ENCODE results near the gene LDLRAP1.
A peak's percentile ranks its signal among the peaks of the same experiment; 100 is the strongest.

The LDLRAP1 gene

DNA sequence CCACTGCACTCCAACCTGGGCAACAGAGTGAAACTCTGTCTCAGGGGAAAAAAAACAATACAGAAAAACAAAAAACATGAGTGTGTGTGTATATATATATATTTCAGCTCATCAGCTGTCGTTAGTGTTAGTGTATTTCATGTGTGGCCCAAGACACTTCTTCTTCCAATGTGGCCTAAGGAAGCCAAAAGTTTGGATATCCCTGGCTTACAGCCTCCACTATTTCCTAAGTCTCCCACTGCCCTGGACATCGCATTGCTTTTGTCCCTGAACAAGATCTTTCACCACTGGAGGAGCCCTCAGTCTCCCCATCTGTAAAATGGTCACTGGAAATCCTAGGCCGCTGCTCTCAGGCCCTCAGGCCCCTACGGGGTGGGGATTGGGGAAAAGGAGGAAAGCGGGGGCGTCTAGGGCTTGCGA lies 391 bp upstream of the LDLRAP1 start:
- no peak overlapping the region; the same call in 1 of the 2 replicates for H3K4me3 ChIP-seq (ENCODE audit: low read depth, low read length)
- no peaks in the 10 kb centered on the region for H3K27me3 ChIP-seq (ENCODE audit: insufficient read depth, low read depth, severe bottlenecking)
- H3K27ac ChIP-seq, result no peak overlapping the region
- H3K9me3 ChIP-seq (ENCODE audit: severe bottlenecking), result no peaks in the 10 kb centered on the region
- TF ChIP-seq, protein P1, sequence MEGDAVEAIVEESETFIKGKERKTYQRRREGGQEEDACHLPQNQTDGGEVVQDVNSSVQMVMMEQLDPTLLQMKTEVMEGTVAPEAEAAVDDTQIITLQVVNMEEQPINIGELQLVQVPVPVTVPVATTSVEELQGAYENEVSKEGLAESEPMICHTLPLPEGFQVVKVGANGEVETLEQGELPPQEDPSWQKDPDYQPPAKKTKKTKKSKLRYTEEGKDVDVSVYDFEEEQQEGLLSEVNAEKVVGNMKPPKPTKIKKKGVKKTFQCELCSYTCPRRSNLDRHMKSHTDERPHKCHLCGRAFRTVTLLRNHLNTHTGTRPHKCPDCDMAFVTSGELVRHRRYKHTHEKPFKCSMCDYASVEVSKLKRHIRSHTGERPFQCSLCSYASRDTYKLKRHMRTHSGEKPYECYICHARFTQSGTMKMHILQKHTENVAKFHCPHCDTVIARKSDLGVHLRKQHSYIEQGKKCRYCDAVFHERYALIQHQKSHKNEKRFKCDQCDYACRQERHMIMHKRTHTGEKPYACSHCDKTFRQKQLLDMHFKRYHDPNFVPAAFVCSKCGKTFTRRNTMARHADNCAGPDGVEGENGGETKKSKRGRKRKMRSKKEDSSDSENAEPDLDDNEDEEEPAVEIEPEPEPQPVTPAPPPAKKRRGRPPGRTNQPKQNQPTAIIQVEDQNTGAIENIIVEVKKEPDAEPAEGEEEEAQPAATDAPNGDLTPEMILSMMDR (IDR thresholded peaks at IDR 0.05; ENCODE audit: low read depth, low read length), result no peak
- DNase-seq, result no peak
- H3K36me3 ChIP-seq, result no peaks in the 10 kb centered on the region

DNA sequence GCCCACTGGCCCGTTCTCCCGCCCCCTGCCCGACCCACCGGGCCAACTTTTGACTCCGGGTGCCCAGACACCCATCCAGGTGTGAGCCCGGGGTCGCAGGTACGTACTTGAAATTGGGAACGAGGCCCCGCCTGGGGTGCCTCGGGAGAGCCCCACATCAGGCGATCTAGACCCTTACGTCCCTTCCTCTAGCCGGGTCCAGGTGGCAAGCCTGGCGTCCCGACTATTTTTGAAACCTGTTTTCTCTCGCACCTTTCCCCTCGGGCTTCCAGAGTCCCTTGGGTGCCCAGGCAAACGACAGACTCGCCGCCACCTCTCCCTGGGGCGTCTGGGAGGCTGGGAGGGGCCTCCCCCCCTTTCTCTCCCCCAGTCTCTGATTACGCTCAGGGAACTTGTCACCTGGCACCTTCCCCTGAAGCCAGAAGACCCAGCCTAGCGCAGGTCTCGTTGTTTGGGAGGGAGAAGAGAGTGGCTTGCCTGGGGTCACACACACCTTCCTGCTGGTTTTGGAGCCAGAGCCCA lies 898 bp downstream of the LDLRAP1 start:
- TF ChIP-seq, protein P1 (IDR thresholded peaks at IDR 0.05; ENCODE audit: low read depth, low read length), result no peak
- no peak for DNase-seq
- H3K27ac ChIP-seq, result no peak overlapping the region
- no peaks in the 10 kb centered on the region for H3K9me3 ChIP-seq (ENCODE audit: severe bottlenecking)
- H3K36me3 ChIP-seq, result no peaks in the 10 kb centered on the region
- no peaks in the 10 kb centered on the region for H3K27me3 ChIP-seq (ENCODE audit: insufficient read depth, low read depth, severe bottlenecking)
- H3K4me3 ChIP-seq (ENCODE audit: low read depth, low read length), result peak overlapping the region; percentile 56

DNA sequence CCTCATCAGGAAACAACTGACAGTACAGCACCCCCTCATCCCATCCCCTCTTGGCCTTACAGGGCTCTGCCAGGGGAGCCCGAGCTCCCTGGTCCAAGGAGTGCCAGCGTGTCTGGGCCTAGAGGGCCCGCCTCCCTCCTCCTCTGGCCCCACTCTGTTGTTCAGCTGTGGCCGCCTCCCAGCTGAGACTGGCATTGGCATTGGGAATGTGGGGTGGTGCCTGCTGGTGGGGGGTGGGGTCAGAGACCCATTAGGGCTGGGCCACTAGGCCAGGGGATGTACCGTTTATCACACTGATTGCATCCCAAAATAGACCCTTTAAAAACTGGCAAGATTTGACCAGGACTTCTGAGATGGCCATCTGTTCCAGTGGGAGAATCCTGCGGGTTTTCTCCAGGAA lies 1.4 kb downstream of the LDLRAP1 start:
- TF ChIP-seq, protein P1 (IDR thresholded peaks at IDR 0.05; ENCODE audit: low read depth, low read length), result no peak
- Histone ChIP-seq H3K9me3 (ENCODE audit: severe bottlenecking) (no peaks in the 10 kb centered on the region), H3K4me3 (ENCODE audit: low read depth, low read length) (no peak overlapping the region), H3K36me3 (no peaks in the 10 kb centered on the region), H3K27me3 (ENCODE audit: insufficient read depth, low read depth, severe bottlenecking) (no peaks in the 10 kb centered on the region), H3K27ac (no peak overlapping the region)
- no peak for DNase-seq

- no peak for DNase-seq
- H3K4me3 ChIP-seq (ENCODE audit: low read depth, low read length), result no peak overlapping the region
- H3K27me3 ChIP-seq (ENCODE audit: insufficient read depth, low read depth, severe bottlenecking), result no peaks in the 10 kb centered on the region
Measured at GRCh38 chr1:25545767-25546166, 2.4 kb downstream of the LDLRAP1 start.

DNA sequence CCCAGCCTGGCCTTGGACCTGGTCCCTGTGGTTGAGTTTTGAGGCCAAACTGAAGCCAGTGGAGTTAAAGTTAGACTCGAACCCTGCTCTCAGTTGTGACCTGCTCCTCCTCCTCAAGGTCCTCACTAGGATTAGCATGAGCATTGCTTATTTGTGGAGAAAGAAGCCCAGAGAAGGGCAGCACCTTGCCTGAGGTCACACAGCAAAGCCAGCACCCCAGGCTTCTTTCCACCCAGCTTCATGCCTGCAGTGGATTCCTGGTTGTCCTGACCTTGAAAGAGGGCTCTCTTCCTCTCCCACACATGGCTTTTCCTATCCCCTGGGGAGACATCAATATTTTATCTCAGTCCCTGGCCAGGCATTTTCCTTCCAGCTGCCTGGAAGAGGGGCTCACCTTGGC lies 2.8 kb downstream of the LDLRAP1 start:
- H3K27ac ChIP-seq, result no peak overlapping the region
- no peak overlapping the region for H3K4me3 ChIP-seq (ENCODE audit: low read depth, low read length)
- no peak for DNase-seq
- H3K9me3 ChIP-seq (ENCODE audit: severe bottlenecking), result no peaks in the 10 kb centered on the region
- H3K36me3 ChIP-seq, result no peaks in the 10 kb centered on the region
- TF ChIP-seq, protein P1 (IDR thresholded peaks at IDR 0.05; ENCODE audit: low read depth, low read length), result no peak
- no peaks in the 10 kb centered on the region for H3K27me3 ChIP-seq (ENCODE audit: insufficient read depth, low read depth, severe bottlenecking)

More at GRCh38 chr1:25545767-25546166, 2.4 kb downstream of the LDLRAP1 start:
- Histone ChIP-seq H3K36me3 (no peaks in the 10 kb centered on the region), H3K27ac (no peak overlapping the region), H3K9me3 (ENCODE audit: severe bottlenecking) (no peaks in the 10 kb centered on the region)
- TF ChIP-seq, protein P1 (IDR thresholded peaks at IDR 0.05; ENCODE audit: low read depth, low read length), result no peak

DNA sequence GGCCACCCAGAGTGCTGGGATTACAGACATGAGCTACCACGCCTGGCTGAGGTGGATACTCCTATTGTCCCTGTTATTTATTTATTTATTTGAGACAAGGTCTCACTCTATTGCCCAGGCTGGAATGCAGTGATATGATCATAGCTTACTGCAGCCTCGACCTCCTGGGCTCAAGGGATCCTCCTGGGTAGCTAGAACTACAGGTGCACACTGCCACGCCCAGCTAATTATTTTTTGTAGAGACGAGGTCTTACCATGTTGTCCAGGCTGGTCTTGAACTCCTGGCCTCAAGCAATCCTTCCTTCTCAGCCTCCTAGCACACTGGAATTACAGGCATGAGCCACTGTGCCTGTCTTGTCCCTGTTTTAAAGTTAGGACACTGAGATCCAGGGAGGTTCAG lies 5.2 kb downstream of the LDLRAP1 start:
- no peak overlapping the region for H3K27ac ChIP-seq
- no peak for DNase-seq
- no peaks in the 10 kb centered on the region for H3K36me3 ChIP-seq
- H3K27me3 ChIP-seq (ENCODE audit: insufficient read depth, low read depth, severe bottlenecking), result no peaks in the 10 kb centered on the region
- H3K9me3 ChIP-seq (ENCODE audit: severe bottlenecking), result no peaks in the 10 kb centered on the region
- no peak overlapping the region for H3K4me3 ChIP-seq (ENCODE audit: low read depth, low read length)
- TF ChIP-seq, protein P1 (IDR thresholded peaks at IDR 0.05; ENCODE audit: low read depth, low read length), result no peak

All from WERI-Rb-1 (cell line).